Daoy (cell line): Measurements from ENCODE around the gene NR0B1. TPM values are rescaled to one million over a fixed set of nuclear protein-coding genes. Genes with fewer than 3 reads are reported as not detected.

ENCODE experiments used
- DNase-seq: peaks from one replicate; pipeline ENCODE4 v3.0.0-alpha.2; 2015; ENCODE audit warnings: low read depth
- total RNA-seq: library from RNA; depleted of rRNA; stranded (reverse); fragments of >200 nt; shearing (Covaris generic); gene quantifications from 2 replicates; pipeline ENCODE4 v1.2.3, GENCODE V29; 2014; rRNA removed

NR0B1 gene
- not detected in 2 replicates for total RNA-seq

- DNase-seq: no peak
Measured at GRCh38 chrX:30309139-30309571, at the start of gene NR0B1. Gene NR0B1, minus strand, starts transcription at chrX:30309390. Its CDS starts 27 bp downstream, at chrX:30309363.

GRCh38 chrX:30349946-30350345 is 40.8 kb upstream of the NR0B1 start:
- DNase-seq: no peak

- DNase-seq: no peak
Measured at GRCh38 chrX:30343206-30343605, 34.0 kb upstream of the NR0B1 start.

- DNase-seq: no peak
Measured at GRCh38 chrX:30340753-30341152, 31.6 kb upstream of the NR0B1 start.

- DNase-seq: no peak
Measured at GRCh38 chrX:30327762-30328161, 18.6 kb upstream of the NR0B1 start.

- no peak for DNase-seq
Measured at GRCh38 chrX:30317308-30317707, 8.1 kb upstream of the NR0B1 start.

GRCh38 chrX:30313322-30313721 is 4.1 kb upstream of the NR0B1 start:
- DNase-seq: no peak

- DNase-seq: no peak
Measured at GRCh38 chrX:30312858-30313257, 3.7 kb upstream of the NR0B1 start.

GRCh38 chrX:30310429-30311206 is 1.4 kb upstream of the NR0B1 start:
- no peak for DNase-seq

- DNase-seq: peak; percentile 10
Measured at GRCh38 chrX:30308263-30309138, 689 bp downstream of the NR0B1 start.

GRCh38 chrX:30307466-30307865 is 1.7 kb downstream of the NR0B1 start:
- DNase-seq: no peak

GRCh38 chrX:30304866-30305265 is 4.3 kb downstream of the NR0B1 start:
- DNase-seq: no peak

- peak; percentile 10 for DNase-seq
Measured at GRCh38 chrX:30302956-30303355, 6.2 kb downstream of the NR0B1 start.

GRCh38 chrX:30301963-30302362 is 7.2 kb downstream of the NR0B1 start:
- DNase-seq: no peak

- DNase-seq: no peak
Measured at GRCh38 chrX:30301208-30301607, 8.0 kb downstream of the NR0B1 start.

GRCh38 chrX:30296408-30297254 is 12.6 kb downstream of the NR0B1 start:
- no peak for DNase-seq

- peak; percentile 53 for DNase-seq
Measured at GRCh38 chrX:30283456-30284200, 25.6 kb downstream of the NR0B1 start.

- DNase-seq: no peak
Measured at GRCh38 chrX:30282527-30282926, 26.7 kb downstream of the NR0B1 start.

GRCh38 chrX:30280428-30280827 is 28.8 kb downstream of the NR0B1 start:
- DNase-seq: no peak

GRCh38 chrX:30278365-30278764 is 30.8 kb downstream of the NR0B1 start:
- peak; percentile 9 for DNase-seq

- peak; percentile 2 for DNase-seq
Measured at GRCh38 chrX:30275498-30275897, 33.7 kb downstream of the NR0B1 start.
